IPS-NIHi11 (cell line): Measurements from ENCODE around the gene HLA-DQA2.
"Not testable (repeated sequence)": the region's sequence is repeated elsewhere in the genome, so short reads cannot be mapped to it uniquely, and the experiment has no call there.

Experiments
- DNase-seq: peaks from one replicate; pipeline ENCODE4 v3.0.0; 2012; ENCODE audit warnings: mixed read lengths, low spot score

The HLA-DQA2 gene

DNA sequence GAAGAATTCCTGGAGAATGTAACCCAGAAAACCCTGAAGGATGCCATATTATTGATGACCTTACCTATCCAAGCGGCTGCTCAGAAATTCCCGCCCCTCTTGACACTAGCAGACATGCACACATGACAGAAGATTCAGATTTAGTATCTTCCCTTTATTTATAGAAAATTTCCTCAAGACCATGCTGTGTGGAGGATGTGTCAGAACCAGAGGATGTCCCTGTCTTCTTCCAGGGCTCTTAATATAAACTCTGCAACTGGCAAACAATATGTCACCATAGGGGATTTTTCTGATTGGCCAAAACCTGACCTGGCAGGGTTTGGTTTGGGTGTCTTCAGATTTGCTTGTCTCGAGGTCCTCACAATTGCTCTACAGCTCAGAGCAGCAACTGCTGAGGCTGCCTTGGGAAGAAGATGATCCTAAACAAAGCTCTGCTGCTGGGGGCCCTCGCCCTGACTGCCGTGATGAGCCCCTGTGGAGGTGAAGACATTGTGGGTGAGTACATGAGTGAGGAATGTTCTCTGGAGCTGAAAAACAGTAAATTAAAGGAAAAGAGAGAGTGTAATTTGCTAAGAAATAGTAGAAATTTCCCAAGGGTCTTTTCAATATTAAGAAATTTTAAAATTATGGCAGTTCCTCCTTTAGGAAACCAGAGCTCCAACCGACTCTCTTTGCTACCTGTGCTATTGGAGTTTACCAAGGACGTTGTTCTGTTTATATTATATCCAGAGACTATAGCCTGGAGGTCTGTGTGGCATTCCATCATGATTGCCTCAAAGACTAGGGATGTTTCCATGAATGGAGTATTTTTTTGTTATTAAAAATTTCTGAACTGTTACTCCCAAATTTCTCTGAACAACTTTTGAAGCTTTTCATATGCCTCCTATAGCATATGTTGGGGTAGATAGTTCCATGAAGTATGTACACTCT is at the start of gene HLA-DQA2:
Gene HLA-DQA2, plus strand, starts transcription at position 361 of the 930 bp plus-strand sequence. Its CDS starts 53 bp downstream, at position 414.
- no peak for DNase-seq

DNA sequence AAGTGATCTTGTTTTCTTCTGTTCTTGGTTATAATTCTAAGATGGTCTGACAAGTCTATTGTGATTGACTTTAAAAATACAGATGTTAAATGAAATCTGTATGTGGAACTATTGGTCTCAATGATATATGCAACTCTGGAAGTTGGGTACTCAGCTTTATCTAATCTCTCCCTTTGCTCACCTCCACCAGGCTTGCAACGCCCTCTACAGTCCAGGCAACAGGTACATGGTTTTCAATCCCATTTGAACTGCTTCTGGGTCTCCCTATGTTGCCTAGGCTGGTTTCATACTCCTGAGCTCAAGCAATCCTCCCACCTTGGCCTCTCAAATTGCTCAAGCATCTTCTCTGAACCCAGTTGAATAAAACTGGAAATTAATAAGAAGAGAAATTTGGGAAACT is 49.2 kb upstream of the HLA-DQA2 start:
- peak; percentile 11 for DNase-seq

DNA sequence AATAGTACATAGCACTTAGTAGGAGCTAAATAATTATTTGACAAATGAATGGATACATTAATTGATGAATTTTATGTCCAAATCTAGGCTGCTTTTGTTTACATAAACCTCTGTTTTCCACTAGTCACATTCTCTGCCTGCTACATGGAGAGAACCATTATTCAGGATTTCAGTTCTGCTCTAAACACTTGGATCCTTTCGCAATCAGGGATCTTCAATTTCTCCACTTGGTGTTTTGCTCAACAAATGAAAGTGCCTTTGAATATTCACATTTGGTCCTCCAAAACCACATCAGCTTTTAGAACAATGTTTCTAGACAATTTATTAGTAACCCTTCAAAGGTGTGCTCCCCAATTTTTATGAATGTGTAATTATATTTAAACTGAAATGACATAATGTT is 44.2 kb upstream of the HLA-DQA2 start:
- no peak for DNase-seq

DNA sequence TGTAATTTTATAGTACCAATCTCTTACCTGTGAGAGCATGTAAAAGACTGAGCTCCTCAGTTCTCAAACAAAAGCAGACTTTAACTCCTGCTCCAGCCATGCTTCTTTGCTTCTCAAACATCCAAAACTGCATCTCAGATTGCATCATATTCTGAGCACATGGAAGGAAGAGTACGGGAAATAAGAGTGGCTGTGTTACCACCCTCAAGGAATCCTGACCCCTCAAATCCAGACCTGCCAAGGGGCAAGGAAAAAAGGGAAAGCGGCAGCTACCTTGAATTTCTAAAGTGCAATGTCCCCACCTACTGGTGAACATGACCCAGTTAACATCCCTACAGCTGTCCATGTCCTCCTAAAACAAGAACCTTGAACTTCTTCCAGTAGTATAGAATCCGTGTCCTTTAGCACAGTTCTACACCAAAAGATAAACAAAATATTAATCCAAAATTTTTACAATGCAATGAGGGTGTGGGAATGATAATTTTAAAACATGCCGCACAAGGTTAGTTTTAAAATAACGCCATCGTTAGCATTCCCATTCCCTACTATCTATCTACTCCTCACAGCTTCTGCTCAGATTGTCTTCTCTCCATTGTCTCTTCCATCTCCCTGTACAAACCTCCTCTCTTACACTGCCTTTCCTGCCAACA is 40.7 kb upstream of the HLA-DQA2 start:
- DNase-seq, result peak; percentile 40

DNA sequence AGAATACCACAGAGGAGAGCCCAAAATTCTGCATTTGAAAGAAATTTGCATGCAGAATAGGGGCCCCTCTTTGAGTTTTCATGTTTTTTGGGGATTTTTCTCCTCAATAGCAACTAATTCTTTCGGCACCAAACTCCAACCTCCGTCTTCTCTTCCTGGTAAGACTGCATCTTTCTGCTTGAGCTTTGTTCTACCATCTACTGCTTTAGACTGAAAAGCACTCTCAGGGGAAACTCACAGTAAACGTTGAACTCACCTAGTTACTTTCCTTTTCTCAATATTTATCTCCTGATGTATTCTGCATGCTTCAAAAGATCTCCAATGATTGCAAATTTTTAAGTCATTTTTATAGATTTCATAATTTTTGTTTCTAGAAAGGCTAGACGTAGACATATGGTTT is 37.8 kb upstream of the HLA-DQA2 start:
- DNase-seq, result no peak

DNA sequence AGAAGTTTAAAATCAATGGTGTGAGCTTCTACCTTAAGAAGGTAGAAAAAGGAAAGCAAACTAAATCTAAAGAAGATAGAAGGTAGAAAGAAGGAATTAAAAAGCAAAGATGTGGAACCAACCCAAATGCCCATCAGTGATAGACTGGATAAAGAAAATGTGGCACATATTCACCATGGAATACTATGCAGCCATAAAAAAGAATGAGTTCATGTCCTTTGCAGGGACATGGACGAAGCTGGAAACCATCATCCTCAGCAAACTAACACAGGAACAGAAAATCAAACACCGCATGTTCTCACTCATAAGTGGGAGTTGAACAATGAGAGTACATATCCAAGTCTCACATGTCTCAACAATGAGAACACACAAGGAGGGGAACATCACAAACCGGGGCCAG is 36.0 kb upstream of the HLA-DQA2 start:
- not testable (repeated sequence) for DNase-seq

DNA sequence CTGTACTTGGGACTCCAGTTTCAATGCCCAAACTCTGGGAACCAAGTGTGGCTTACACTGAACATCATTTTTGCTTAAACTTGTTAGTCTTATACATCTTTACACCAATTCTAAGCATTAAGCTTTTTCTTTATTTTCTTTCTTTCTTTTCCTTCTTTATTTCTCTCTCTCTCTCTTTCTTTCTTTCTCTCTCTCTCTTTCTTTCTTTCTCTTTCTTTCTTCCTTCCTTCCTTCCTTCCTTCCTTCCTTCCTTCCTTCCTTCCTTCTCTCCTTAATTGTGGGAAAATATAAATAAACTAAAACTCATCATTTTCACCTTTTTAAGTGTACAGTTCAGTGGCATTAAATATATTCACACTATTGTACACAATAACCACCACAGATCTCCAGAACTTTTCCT is 31.6 kb upstream of the HLA-DQA2 start:
- DNase-seq, result no peak

DNA sequence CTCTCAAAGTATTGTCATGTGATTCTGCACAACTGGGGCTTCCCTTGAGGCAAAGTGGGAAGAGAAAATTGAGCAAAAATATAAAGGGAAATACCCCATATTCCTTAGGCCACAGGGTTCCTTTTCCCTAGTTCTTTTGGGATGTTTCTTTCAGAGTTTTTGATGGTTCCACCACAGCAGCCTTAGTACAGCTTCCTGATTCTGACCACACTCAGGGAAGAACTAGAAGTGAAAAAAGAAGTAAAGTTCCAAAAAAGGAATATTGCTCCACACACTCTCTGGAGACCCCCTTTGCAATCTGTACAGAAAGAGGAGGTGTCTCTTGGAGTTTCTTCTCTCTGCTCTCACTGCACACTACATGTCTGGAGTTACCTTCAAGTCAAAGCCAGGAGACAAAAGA is 27.9 kb upstream of the HLA-DQA2 start:
- no peak for DNase-seq

DNA sequence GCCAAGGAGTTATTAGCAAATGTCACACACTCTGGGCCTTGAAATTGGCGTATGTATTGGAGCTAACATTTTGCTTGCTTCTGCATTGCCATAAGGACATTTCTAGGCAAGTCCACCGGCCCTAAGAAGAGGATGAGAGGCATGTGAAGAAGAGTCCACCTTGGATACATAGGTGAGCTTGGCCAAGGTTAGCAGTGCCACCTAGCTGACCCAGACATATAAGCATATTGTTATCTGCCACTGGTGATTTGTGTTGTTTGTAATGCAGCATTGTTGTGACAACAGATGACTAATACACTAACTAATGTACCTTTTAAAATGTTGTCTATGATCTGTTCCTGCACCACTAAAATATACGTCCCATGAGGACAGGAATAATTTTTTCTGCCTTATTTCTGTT is 24.8 kb upstream of the HLA-DQA2 start:
- DNase-seq, result no peak

DNA sequence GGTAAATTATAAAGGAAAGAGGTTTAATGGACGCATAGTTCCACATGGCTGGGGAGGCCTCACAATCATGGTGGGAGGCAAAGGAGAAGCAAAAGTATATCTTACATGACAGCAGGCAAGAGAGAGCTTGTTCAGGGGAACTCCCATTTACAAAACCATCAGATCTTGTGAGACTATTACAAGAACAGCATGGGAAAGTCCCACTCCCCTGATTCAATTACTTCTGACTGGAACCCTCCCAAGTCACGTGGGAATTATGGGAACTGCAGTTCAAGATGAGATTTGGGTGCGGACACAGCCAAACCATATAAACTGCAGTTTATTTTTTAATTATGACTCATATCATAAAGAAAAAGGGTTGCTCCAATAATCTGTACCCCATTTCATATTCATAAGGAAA is 22.3 kb upstream of the HLA-DQA2 start:
- DNase-seq, result no peak

DNA sequence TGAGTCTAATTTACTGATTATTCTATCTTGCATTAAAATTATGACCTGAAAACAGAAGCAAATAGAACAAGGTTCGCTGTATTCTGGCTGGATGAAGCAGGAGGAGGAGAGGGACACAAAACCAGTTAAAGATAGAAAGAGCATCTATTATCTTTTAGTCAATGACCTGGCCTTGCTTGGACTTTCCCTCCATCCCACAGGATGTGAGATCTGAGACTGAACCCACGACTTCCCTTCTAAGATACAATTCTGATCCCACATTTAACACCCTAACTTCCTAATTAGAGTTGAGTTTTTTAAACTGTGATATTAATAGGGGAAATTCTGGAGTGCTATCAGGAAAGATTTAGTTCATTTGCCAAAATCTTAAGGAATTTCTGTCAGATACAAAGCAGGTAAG is 3.1 kb upstream of the HLA-DQA2 start:
- no peak for DNase-seq

DNA sequence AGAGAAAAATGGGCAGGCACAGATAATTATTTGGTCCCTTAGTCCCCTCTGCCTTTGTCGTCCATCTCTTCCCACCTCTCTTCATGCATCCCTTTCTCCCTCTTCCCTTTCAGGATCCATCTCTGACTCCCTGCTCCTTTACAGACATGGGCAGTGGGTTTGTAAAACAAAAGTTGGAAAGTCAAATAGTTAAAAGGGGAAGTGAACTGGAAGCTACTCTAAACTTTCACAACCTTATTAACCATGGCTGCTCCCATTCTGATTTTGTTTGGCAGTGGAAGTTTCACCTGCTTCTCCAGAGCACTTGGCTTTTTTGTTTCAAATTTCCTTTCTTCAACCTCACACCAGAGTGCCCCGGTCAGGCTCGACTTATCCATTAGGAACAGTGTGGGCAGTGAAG is 1.2 kb downstream of the HLA-DQA2 start:
- no peak for DNase-seq

DNA sequence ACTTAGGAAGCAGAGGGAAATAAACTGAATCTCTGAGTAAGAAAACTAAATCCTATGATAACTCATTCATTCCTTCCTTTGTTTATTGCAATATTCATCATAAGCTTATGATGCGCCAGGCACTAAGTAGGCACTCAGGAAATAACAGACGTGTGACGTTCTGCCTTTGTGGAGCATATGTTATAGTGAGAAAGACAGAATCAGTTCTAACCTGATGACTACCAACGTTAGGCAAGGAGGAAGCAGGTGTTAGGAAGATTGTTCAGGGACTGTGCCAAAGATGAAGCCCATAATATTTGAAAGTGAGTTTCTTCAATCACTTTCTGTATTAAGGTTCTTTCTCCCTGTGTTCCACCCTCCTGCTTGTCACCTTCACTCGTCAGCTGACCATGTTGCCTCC is 3.6 kb downstream of the HLA-DQA2 start:
- no peak for DNase-seq

DNA sequence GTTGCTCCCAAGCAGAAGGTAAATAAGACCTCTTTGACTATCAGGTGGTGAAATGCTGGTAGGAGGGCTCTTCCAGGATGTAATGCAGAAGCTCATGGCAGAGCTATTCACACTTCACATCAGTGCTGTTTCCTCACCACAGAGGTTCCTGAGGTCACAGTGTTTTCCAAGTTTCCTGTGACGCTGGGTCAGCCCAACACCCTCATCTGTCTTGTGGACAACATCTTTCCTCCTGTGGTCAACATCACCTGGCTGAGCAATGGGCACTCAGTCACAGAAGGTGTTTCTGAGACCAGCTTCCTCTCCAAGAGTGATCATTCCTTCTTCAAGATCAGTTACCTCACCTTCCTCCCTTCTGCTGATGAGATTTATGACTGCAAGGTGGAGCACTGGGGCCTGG is 4.5 kb downstream of the HLA-DQA2 start:
- not testable (repeated sequence) for DNase-seq

DNA sequence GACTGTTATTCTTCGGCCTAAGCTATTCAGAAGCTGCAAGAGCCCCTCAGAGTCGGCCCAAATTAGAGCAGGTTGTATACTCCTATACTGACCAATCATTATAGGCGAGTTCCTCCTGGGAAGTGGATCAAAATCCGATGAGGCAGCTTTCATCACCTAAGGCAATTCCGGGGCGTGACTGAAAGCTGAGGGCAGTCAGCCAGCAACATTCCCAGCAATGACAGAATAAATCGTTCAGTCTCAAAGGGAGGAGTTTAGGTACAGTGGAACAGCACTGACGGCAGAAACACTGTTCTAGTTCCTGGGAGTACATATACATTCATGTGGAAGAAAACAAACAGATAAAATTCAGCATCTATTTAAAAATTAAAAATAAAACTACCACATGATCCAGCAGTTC is 11.4 kb downstream of the HLA-DQA2 start:
- no peak for DNase-seq

DNA sequence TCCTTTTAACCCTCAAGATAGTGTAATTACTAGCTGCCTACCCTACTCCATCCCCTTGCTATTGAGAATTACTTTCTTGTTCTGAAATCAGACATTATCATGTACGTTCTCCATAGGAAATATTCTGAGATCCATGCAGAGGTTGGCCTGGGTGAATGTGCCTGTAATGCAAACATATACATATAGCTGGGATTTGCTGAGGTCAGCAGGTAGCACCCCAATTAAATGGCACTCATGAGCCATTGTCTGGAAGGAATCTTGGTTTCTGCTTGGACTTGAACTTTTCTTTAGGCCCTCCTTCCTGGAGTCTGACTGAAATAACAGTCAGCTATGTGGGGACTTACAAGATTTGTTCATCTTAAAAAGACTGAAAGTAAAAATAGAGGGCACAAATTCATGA is 18.5 kb downstream of the HLA-DQA2 start:
- DNase-seq, result no peak

DNA sequence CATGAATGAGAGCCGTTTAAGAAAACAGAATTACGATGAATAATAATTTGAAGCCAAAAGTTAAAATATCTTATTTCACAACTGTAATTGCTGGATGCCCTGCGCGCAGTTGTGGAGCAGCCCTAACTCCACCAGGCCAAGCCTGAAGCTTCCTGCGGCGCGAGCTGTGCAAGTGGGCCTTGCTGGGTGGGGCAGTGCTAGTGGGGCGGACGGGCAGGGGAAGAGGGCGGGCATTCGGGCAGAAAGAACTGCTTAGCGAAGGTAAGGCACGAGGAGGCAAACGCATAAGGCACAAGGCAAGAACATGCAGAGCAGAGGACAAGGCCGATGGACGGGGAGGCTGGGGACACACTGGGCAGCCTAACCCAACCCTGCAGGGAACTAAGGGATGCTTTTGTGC is 19.9 kb downstream of the HLA-DQA2 start:
- DNase-seq, result no peak

DNA sequence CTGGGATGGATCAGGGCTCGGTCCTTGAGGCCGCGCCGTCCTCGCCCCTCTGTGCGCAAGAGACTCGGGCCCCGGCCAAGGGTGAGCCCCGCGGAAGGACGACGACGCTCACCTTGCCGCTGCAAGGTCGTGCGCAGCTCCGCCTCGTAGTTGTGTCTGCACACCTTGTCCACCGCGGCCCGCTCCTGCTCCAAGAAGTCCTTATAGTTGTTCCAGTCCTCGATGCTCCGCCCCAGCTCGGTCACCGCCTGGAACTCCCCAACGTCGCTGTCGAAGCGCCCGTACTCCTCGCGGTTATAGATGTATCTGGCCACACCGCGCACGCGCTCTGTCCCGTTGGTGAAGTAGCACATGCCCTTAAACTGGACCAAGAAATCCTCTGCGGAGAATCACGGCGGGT is 20.4 kb downstream of the HLA-DQA2 start:
- DNase-seq, result no peak

DNA sequence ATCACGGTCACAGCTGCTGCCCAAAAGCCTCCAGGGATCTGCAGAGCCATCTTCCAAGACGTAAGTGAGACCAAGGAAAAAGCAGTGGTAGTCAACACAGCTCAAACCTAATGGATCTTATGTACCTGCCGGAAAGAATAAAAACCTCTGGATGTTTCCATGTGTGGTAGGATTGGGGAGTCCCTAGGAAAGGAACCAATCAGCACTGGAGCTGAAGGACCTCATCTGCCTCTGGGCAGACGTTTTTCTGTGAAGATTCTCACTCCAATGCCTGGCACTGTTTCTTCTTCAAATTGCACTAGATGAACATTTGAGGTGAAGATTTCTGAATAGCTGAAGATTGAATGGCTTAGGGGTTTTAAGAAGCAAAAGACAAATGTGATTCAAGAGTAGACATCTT is 22.2 kb downstream of the HLA-DQA2 start, which contains the start of gene HLA-DQB2:
Gene HLA-DQB2, minus strand, starts transcription at position 112 of the 400 bp plus-strand sequence. Its CDS starts 62 bp downstream, at position 50.
- DNase-seq, result no peak

DNA sequence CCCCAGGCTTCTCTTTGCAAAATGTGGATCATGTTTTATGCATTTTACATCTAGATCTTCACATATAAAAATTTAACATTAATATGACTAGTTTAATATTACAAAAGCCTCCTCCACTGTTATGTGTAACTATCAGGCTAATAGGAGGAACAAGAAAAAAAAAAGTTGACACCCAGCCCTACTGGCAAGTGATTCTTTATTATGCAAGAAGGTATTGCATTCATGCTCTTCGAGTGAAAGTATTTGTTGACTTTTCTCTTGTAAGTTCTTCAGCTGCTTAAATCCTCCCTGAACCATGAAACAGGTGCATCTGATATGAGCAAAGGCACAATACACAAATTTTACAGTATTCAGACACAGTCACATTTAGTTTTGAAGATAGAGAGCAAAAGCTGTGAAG is 22.9 kb downstream of the HLA-DQA2 start:
- DNase-seq, result no peak

DNA sequence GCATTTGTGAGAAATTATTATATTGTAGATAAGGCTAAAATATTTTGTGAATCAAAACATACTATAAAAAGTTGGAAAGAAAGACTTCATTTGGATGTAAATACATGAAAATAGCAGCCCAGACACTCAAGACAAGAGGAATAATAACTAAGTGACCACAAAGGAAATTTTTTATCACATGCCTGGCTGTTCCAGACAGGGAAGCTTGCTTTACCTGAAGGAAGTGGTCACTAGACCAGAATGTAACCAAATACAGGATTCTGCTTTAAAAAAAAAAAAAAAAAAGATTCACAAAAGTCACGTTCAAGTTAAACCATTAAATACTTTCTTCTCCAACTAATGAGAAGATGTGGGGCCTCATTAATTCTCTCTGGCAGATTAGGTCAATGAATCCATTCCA is 31.5 kb downstream of the HLA-DQA2 start:
- no peak for DNase-seq

DNA sequence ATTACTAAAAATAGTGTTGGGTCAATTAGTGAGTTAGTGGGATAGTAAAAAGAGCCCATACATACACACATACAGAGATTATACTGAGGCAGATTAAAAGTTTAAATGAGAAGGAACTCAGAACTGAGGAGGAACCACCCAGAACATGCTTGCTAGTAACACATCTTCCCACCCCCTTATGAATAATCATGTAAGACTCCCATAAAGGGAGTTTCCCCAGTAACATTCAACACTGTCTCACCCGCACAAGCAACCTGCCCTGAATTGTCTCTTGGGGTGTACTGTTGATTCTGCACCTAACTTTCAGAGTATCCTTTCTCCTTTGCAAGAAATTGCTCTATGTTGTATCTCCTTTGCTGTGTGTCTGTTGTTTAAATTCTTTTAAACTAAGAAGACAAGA is 33.2 kb downstream of the HLA-DQA2 start:
- no peak for DNase-seq

DNA sequence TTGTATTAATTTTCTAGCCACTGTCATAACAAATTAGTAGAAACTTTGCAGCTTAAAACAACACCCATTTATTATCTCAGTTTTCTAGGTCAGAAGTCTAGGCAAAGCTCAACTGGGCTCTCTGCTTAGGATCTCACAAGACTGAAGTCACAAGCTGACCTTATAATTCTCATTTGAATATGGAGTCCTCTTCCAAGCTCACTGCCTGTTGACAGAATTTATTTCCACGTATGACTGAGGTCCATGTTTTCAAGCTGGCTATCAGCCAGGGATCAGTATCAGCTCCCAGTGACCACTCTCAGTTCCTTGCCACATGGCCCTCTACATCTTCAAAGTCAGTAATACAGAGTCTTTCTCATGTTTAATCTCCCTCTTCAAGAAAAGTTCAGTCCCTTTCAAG is 33.9 kb downstream of the HLA-DQA2 start:
- no peak for DNase-seq
